GM23338 (cell line): Measurements from ENCODE around the gene NOSIP. TPM values are rescaled to one million over a fixed set of nuclear protein-coding genes. Genes with fewer than 3 reads are reported as not detected.

Experiments
- ATAC-seq: fragments of 200-7000 bp; cut with Tn5 transposase; 3 replicates; pipeline ENCODE4 v1.9.1; 2020
- DNase-seq: peaks from one replicate; pipeline ENCODE4 v3.0.0-alpha.2; 2015; ENCODE audit warnings: low spot score
- H2AFZ ChIP-seq: fragments of 200-600 bp; sonication (generic); 2 replicates; pipeline ENCODE4 v1.8.0; 2016; ENCODE audit warnings: antibody characterized with exemption, mild to moderate bottlenecking, moderate library complexity
- H3F3A ChIP-seq: fragments of 200-600 bp; sonication (generic); replicated peaks from 2 replicates; pipeline ENCODE4 v1.8.0; 2017; ENCODE audit warnings: antibody characterized with exemption, mixed run types, low read depth
- H3K27ac ChIP-seq: fragments of 200-600 bp; sonication (generic); 2 replicates; pipeline ENCODE4 v1.6.1; 2016; ENCODE audit warnings: low read depth
- H3K27me3 ChIP-seq: fragments of 200-600 bp; sonication (generic); 2 replicates; pipeline ENCODE4 v1.8.0; 2016; ENCODE audit warnings: mild to moderate bottlenecking, mixed run types, moderate library complexity; ENCODE audit not compliant: insufficient read depth
- H3K36me3 ChIP-seq: fragments of 200-600 bp; sonication (generic); 2 replicates; pipeline ENCODE4 v1.8.0; 2016; ENCODE audit warnings: mild to moderate bottlenecking; ENCODE audit not compliant: insufficient read depth
- H3K4me1 ChIP-seq: fragments of 200-600 bp; sonication (generic); 2 replicates; pipeline ENCODE4 v1.8.0; 2016; ENCODE audit warnings: mild to moderate bottlenecking, moderate library complexity; ENCODE audit not compliant: insufficient read depth
- H3K4me2 ChIP-seq: fragments of 200-600 bp; sonication (generic); 2 replicates; pipeline ENCODE4 v1.7.1; 2017; ENCODE audit warnings: mixed run types
- H3K4me3 ChIP-seq: fragments of 200-600 bp; sonication (generic); 2 replicates; pipeline ENCODE4 v1.6.1; 2016; ENCODE audit warnings: mixed run types
- H3K79me2 ChIP-seq: fragments of 200-600 bp; sonication (generic); replicated peaks from 2 replicates; pipeline ENCODE4 v1.8.0; 2017; ENCODE audit warnings: mild to moderate bottlenecking; ENCODE audit not compliant: insufficient read depth
- H3K9me2 ChIP-seq: fragments of 200-600 bp; sonication (generic); 2 replicates; pipeline ENCODE4 v1.8.0; 2017; ENCODE audit not compliant: insufficient read depth
- H4K20me1 ChIP-seq: fragments of 200-600 bp; sonication (generic); replicated peaks from 2 replicates; pipeline ENCODE4 v1.8.0; 2017; ENCODE audit warnings: mild to moderate bottlenecking; ENCODE audit not compliant: insufficient read depth
- H3K27ac Mint-ChIP-seq: 2 replicates; pipeline ENCODE4 v1.8.0; 2020; ENCODE audit warnings: inconsistent platforms, mild to moderate bottlenecking, moderate library complexity, mixed read lengths
- H3K27me3 Mint-ChIP-seq: 3 replicates; pipeline ENCODE4 v1.8.0; 2022; ENCODE audit warnings: low read depth, mild to moderate bottlenecking, moderate library complexity, mixed read lengths, inconsistent platforms; ENCODE audit not compliant: insufficient read depth, poor library complexity
- H3K36me3 Mint-ChIP-seq: 3 replicates; pipeline ENCODE4 v1.8.0; 2021; ENCODE audit warnings: low read depth, mild to moderate bottlenecking, inconsistent platforms, moderate library complexity, mixed read lengths
- H3K4me1 Mint-ChIP-seq: 3 replicates; pipeline ENCODE4 v1.8.0; 2020; ENCODE audit warnings: mild to moderate bottlenecking, inconsistent platforms, mixed read lengths
- H3K4me3 Mint-ChIP-seq: 3 replicates; pipeline ENCODE4 v1.8.0; 2021; ENCODE audit warnings: moderate library complexity, mild to moderate bottlenecking, inconsistent platforms, mixed read lengths
- H3K9me3 Mint-ChIP-seq: 3 replicates; pipeline ENCODE4 v1.8.0; 2020; ENCODE audit warnings: moderate library complexity, mild to moderate bottlenecking, inconsistent platforms, mixed read lengths
- CREB1 ChIP-seq: fragments of 250-450 bp; sonication (Bioruptor Pico); IDR thresholded peaks from 2 replicates; pipeline ENCODE4 v1.5.0; 2020; ENCODE audit warnings: low read depth, mild to moderate bottlenecking, moderate library complexity
- ETS1 ChIP-seq: IDR thresholded peaks from 2 replicates; pipeline ENCODE4 v1.6.1; 2016; ENCODE audit warnings: antibody characterized with exemption
- EZH2 ChIP-seq: fragments of 200-600 bp; sonication (generic); IDR thresholded peaks from one replicate; pipeline ENCODE4 v1.8.0; 2017; ENCODE audit warnings: antibody characterized with exemption, mild to moderate bottlenecking, low read depth; ENCODE audit not compliant: unreplicated experiment
- JUNB ChIP-seq: IDR thresholded peaks from one replicate; pipeline ENCODE4 v1.6.1; 2016; ENCODE audit warnings: antibody characterized with exemption; ENCODE audit not compliant: unreplicated experiment
- POLR2AphosphoS5 ChIP-seq: IDR thresholded peaks from 2 replicates; pipeline ENCODE4 v1.6.1; 2016; ENCODE audit warnings: antibody characterized with exemption, low read depth
- STAT1 ChIP-seq: IDR thresholded peaks from one replicate; pipeline ENCODE4 v1.6.1; 2016; ENCODE audit warnings: antibody characterized with exemption; ENCODE audit not compliant: unreplicated experiment
- ZNF114 ChIP-seq: fragments of 250-450 bp; sonication (Bioruptor Pico); IDR thresholded peaks from 2 replicates; pipeline ENCODE4 v1.5.0; 2020; ENCODE audit warnings: mild to moderate bottlenecking, moderate library complexity
- polyA plus RNA-seq: library from polyadenylated mRNA; unstranded; fragments of >200 nt; fragmentation: Nextera tagmentation; extraction: Ambion mirVana; gene quantifications from 2 replicates; pipeline ENCODE4 v1.2.1, GENCODE V29; 2016
- total RNA-seq: library from RNA; depleted of rRNA; stranded (reverse); fragments of >200 nt; shearing (Covaris generic); gene quantifications from 2 replicates; pipeline ENCODE4 v1.2.3, GENCODE V29; 2014
- TF ChIP-seq, protein P1 (sequence below): IDR thresholded peaks from one replicate; pipeline ENCODE4 v1.6.1; 2018; ENCODE audit warnings: antibody characterized with exemption; ENCODE audit not compliant: unreplicated experiment

Gene NOSIP
- total and polyA plus RNA-seq, 2 experiments from 2014 or later, result 88.5 to 143 TPM

DNA sequence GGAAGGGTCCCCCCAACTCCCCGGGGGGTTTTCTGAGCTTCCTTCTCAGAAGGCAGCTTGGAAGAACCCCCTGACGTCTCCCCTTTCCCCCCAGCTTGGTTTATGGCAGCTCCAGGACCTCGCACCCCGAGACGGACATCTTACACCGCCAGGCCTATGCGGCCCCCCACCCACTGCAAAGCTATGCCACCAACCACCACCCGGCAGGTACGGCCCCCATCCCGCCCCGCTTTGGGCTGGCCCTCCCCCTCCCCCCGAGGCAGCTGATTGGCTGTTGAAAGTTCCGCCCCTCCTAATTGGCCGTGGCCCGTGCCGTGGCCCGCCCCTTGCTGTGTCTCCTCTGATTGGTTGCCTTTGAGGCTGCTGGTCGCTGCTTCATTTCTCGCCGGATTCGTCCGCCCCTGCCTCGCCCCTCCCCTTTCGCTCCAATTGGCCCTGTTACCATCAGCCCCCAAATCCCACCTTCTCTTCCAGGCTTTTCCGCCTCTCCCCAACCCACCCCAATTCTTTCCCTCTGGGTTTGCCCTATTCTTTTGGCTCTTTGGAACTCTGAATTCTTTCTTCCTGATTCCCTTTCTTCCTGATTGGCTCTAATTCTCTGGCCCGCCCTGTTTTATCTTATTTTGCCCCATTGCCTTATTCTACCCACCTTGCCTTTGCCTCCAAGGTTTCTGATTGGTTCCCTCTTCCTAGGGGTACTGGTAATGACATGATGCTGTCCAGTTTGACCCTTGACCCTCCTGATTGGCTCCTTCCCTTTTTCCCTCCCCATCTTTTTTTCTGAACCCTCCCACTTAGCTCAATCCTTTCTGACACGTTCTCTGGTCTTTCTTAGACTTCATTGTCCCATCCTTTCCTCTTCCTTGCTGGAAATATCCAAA lies 13.1 kb upstream of the NOSIP start:
- H3K4me1 ChIP-seq, result peaks cover 9% of the 10 kb centered on the region
- peaks cover 12% of the 10 kb centered on the region for H3K4me1 Mint-ChIP-seq
- H3F3A ChIP-seq, result peaks cover 24% of the 10 kb centered on the region
- H3K4me3 Mint-ChIP-seq, result peak overlapping the region; percentile 90
- no peak overlapping the region for H2AFZ ChIP-seq
- H3K4me2 ChIP-seq, result peak overlapping the region; percentile 88
- H3K4me3 ChIP-seq, result peak overlapping the region; percentile 99
- peak overlapping the region; percentile 93 for H3K27ac Mint-ChIP-seq
- H3K9me3 Mint-ChIP-seq, result no peaks in the 10 kb centered on the region; the same call in 2 of the 3 replicates
- peaks cover 36% of the 10 kb centered on the region for H3K36me3 Mint-ChIP-seq
- TF ChIP-seq, protein P1, sequence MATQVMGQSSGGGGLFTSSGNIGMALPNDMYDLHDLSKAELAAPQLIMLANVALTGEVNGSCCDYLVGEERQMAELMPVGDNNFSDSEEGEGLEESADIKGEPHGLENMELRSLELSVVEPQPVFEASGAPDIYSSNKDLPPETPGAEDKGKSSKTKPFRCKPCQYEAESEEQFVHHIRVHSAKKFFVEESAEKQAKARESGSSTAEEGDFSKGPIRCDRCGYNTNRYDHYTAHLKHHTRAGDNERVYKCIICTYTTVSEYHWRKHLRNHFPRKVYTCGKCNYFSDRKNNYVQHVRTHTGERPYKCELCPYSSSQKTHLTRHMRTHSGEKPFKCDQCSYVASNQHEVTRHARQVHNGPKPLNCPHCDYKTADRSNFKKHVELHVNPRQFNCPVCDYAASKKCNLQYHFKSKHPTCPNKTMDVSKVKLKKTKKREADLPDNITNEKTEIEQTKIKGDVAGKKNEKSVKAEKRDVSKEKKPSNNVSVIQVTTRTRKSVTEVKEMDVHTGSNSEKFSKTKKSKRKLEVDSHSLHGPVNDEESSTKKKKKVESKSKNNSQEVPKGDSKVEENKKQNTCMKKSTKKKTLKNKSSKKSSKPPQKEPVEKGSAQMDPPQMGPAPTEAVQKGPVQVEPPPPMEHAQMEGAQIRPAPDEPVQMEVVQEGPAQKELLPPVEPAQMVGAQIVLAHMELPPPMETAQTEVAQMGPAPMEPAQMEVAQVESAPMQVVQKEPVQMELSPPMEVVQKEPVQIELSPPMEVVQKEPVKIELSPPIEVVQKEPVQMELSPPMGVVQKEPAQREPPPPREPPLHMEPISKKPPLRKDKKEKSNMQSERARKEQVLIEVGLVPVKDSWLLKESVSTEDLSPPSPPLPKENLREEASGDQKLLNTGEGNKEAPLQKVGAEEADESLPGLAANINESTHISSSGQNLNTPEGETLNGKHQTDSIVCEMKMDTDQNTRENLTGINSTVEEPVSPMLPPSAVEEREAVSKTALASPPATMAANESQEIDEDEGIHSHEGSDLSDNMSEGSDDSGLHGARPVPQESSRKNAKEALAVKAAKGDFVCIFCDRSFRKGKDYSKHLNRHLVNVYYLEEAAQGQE, result no peak
- TF ChIP-seq STAT1, result no peak
- peak; percentile 37; the same call in 1 of the 2 replicates for TF ChIP-seq CREB1 (CRISPR knock-in tag)
- TF ChIP-seq EZH2, result no peak
- no peak for TF ChIP-seq ZNF114 (CRISPR knock-in tag)
- peak; percentile 76 for TF ChIP-seq POLR2AphosphoS5
- H3K79me2 ChIP-seq, result peaks cover 48% of the 10 kb centered on the region
- H3K27me3 ChIP-seq, result no peaks in the 10 kb centered on the region
- ATAC-seq (peak; percentile 38), DNase-seq (peak; percentile 99)
- H4K20me1 ChIP-seq, result peaks cover under 1% of the 10 kb centered on the region; the same call in 1 of the 2 replicates
- peak overlapping the region; percentile 99 for H3K27ac ChIP-seq
- H3K9me2 ChIP-seq, result no peaks in the 10 kb centered on the region
- peaks cover 8% of the 10 kb centered on the region; the same call in 1 of the 2 replicates for H3K36me3 ChIP-seq
- H3K27me3 Mint-ChIP-seq, result peaks cover 22% of the 10 kb centered on the region

DNA sequence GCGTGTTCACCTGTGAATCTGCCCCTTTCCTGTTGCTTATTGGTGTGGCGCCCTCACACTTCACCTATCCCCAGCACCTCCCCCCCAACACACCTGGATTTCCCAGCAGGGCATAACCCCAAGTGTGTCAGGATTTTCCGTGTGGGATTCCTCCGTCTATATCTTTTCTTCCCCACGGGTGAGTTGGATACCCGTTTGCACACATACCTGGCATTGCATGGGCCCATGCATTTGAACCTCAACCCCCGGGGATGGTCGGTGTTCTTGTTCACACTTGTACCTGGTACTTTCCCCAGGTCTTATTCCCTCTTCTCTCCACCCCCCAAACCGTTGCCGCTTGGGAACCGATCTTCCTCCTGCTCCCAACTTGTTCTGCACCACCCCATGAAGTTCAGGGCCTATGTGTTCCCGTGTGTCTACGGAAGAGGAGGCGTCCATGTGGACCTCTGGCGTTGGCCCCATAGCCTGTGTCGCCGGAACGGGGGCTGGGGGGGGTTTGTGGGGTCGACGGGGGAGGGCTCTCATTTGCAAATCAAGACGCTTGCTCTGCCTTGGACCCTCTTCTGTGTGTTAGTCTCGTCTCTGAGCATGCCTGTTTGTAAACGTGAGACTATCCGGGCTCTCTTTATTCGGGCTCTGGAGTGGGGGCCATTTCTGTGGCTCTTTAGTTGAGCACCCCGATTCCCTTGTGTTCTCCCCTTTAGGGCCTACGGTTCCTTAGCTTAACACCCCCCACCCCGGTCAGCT lies 12.3 kb upstream of the NOSIP start:
- Mint-ChIP-seq H3K4me3 (peak overlapping the region; percentile 90), H3K27ac (peak overlapping the region; percentile 90), H3K27me3 (peaks cover 22% of the 10 kb centered on the region), H3K36me3 (peaks cover 29% of the 10 kb centered on the region), H3K9me3 (no peaks in the 10 kb centered on the region; the same call in 2 of the 3 replicates), H3K4me1 (peaks cover 12% of the 10 kb centered on the region)
- peak overlapping the region; percentile 99 for H3K4me3 ChIP-seq
- H3K36me3 ChIP-seq, result peaks cover 8% of the 10 kb centered on the region; the same call in 1 of the 2 replicates
- no peaks in the 10 kb centered on the region; the same call in 1 of the 2 replicates for H4K20me1 ChIP-seq
- H3K4me2 ChIP-seq, result peak overlapping the region; percentile 88
- DNase-seq (peak; percentile 69), ATAC-seq (peak; percentile 0; the same call in 1 of the 3 replicates)
- no peak overlapping the region for H2AFZ ChIP-seq
- H3K27ac ChIP-seq, result peak overlapping the region; percentile 99
- no peaks in the 10 kb centered on the region for H3K27me3 ChIP-seq
- H3K4me1 ChIP-seq, result peaks cover 9% of the 10 kb centered on the region
- peaks cover 24% of the 10 kb centered on the region for H3F3A ChIP-seq
- no peaks in the 10 kb centered on the region for H3K9me2 ChIP-seq
- H3K79me2 ChIP-seq, result peaks cover 40% of the 10 kb centered on the region
- TF ChIP-seq EZH2 (no peak), ETS1 (no peak), ZNF114 (CRISPR knock-in tag) (no peak), JUNB (no peak)
